NCI-H1436 treated with DMSO at 0.1 percent for 48 hours (cell line): Measurements from ENCODE around the gene ALOX12B.
"Not testable (repeated sequence)": the region's sequence is repeated elsewhere in the genome, so short reads cannot be mapped to it uniquely, and the experiment has no call there.

Source experiments
- DNase-seq: peaks from one replicate; lab custom pipeline; 2025; lab: John Stamatoyannopoulos, UW

The ALOX12B gene

DNA sequence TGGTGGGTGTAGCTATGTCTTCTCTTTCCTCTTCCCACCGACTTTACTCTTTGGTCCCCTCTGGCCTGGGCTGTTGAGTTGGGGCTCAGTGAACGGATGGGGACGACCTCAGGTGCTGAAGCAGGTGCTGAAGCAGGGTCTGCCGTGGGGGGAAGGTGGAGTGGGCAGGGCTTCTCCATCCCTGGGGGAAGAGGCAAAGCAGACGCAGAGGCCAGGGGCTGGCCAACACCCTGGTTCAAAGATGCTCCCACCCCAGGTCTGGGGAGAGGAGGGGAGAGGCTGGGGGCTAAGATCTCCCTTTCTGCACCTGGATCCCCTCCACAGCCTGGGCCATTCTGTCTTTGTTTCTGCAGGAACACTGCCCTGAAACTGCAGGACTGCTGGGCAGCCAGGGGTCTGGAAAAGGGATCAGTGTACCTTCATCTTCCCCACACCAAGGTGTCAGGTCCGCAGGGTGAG lies 22.9 kb downstream of the ALOX12B start:
- no peak for DNase-seq

DNA sequence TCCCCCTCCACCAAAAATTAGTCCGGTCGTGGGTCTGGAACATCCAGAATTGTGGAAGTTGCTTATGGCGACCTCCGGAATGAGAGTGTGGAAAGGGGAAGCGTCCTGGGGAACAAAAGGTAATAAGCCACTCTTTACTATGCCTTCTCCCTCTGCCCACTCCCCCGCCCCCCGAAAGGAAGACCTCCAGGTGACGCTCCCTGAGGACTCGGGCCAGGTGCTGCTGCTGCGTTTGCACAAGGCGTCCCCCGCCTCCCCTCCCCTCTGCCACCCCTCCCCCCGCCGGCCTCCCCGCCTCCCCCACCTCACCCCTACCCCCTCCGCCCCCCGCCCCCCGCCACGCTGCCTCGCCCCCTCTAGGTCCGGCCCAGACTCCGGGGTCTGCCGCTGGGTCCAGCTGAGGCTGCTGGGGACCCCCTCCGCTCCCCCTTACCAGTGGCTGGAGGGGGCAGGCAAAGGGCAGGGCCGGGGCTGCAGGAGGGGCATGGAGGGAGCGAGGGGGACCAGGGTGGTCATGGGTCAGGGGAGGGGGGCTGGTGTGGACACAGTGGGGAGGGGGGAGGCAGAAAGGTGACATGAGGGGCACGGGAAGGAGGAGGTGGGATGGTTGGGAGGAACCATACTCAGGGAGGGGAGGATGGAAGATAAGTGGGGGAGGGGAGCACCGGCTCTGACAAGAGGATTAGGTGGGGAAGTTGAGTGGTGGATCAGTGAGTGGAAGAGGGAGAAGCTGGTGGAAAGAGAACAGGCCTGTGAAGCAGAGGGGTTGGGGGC lies 23.6 kb downstream of the ALOX12B start:
- DNase-seq = no peak

DNA sequence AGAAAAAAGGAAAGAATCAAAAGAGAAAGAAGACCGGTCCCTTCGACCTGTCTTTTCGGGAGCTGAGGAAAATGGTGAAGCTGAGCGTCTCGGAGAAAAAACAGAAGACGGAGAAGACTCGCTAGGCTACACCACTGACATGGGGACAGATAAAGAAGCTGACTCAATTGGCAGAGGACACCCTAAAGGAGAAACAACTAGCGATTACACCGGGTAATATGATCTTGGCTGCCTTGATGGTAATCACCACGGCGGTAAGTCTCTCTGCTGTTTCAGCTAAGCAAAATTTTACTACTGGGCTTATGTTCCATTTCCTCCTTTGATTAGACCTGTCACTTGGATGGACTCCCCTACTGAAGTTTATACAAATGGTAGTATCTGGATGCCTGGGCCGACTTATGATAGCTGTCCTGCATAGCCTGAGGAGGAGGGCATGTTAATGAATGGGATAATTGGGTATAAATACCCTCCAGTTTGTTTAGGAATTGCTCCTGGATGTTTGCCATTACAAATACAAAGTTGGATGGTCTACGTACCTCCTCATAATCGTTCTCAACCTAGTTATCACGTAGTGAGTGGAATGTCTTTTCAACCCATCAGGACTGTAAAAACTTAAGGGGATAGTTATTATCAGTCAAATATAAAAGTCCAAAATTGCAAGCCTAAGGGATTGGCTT lies 24.6 kb downstream of the ALOX12B start:
- no peak for DNase-seq

DNA sequence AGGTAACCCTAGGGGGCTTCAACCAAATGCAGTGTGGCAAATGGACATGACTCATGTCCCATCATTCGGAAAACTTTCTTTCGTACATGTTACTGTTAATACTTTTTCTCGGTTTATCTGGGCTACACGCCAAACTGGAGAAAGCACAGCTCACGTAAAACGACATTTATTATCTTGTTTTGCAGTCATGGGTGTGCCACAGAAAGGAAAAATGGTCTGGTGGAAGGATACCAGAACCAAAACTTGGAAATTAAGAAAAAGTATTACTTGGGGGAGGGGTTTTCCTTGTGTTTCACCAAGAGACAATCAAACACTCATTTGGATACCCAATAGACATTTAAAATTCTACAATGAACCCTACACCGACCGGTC lies 25.1 kb downstream of the ALOX12B start:
- no peak for DNase-seq

DNA sequence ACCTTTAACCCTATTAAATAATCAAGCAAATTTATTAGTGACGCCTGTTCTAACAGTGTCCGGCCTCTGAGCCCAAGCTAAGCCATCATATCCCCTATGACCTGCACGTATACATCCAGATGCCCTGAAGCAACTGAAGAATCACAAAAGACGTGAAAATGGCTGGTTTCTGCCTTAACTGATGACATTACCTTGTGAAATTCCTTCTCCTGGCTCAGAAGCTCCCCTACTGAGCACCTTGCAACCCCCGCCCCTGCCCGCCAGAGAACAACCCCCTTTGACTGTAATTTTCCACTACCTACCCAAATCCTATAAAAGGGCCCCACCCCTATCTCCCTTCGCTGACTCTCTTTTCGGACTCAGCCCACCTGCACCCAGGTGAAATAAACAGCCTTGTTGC lies 25.7 kb downstream of the ALOX12B start:
- DNase-seq = not testable (repeated sequence)

DNA sequence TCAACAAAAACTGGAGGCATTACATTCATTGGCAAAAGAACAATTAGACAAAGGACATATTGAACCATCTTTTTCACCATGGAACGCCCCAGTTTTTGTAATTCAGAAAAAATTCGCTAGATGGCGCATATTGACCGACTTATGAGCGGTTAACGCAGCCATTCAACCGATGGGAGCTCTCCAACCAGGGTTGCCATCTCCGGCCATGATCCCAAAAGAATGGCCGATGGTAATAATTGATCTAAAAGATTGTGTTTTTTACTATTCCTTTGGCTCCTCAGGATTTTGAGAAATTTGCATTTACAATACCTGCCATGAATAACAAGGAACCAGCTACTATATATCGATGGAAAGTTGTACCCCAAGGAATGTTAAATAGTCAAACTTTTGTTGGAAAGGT lies 27.2 kb downstream of the ALOX12B start:
- DNase-seq = peak; percentile 53

DNA sequence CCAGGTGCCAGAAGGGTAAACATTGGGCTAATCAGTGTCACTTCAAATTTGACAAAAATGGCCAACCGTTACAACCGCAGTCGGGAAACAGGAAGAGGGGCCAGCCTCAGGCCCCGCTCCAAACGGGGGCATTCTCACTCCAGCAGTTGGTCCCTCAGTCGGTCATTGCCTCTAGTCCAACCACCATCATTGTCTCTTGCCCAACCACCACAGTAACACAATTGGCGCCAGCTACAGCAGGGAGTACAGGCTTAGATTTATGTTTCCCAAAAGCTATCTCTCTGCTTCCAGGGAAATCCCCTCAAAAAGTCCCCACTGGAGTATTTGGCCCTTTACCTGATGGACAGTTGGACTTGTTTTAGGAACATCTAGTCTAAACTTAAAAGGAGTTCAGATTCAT lies 28.4 kb downstream of the ALOX12B start:
- no peak for DNase-seq

DNA sequence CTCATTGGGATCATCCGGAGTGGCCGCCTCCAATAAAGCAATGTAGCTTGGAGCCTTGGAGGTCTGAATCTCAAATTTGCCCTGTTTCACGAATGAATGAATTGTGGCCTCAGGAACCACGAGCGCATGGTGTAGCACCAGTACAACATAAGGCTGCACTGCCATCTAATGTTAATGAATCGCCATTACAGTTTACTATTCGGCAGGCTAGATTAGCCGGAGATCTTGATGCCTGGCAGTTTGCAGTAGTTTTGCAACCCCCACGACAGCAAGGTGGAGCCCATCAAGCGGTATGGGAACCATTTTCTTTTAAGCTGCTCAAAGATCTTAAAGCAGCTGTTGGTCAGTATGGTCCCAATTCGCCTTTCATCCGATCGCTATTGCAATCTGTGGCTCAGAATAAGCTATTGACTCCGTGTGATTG lies 29.8 kb downstream of the ALOX12B start:
- DNase-seq = peak; percentile 71

DNA sequence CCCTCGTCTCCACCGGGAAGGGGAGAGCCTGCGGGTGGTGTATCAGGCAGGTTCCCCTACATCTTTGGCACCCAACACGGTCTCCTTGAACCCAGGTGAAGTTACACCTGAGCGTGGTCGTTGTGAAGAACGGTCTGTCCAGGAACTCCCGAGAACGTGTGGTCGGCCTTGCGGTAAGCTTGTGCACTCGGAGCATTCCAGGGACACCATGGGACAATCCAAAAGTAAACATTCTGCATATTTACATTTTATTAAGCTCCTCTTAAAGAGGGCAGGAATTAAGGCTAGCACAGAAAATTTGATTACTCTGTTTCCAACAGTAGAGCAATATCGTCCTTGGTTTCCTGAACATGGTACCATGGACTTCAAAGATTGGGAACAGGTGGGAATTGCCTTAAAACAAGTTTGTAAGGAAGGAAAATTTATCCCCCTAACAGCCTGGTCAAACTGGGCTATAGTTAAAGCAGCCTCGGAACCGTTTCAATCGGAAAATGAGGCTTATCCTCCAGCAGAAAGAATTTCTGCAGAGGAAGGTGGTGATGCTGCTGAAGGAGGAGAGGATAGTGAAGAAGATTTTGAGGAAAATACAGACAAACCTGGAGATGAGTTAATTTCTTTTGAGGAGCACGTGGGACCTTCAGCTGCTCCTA lies 30.4 kb downstream of the ALOX12B start:
- no peak for DNase-seq

DNA sequence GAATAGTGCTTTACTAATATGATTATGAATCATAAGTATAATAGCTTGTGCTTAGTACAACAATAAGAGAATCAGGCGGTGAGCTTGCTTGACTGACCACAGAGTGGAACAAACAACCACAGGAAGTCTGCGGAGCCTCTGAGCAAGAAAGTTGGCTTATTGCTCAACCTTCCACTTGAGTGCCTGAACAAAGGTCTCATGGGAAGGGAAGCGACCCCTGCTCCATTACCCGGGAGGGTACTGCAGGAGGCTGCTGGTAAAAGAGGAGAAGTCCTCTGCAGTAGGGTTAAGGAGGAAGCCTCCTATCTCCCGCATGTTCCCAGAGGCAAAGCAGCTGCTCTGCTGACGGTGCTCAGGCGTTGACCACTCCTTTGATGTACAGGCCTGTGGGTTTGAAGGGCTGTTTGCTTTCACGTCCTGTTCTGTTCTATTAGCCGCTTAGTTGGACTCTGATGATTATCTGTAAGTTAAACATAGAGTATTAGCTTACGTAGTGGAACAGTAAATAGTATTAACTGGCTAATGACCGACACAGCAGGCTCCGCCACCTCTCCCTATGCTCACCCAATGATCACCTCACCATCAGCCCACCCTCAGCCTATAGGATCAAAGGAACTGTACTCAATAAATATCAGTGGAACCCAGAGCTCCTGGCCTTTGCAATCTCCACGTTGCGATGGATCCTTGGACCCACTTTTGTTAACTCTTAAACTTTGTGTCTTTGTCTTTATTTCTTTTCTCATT lies 31.1 kb downstream of the ALOX12B start:
- DNase-seq = no peak

DNA sequence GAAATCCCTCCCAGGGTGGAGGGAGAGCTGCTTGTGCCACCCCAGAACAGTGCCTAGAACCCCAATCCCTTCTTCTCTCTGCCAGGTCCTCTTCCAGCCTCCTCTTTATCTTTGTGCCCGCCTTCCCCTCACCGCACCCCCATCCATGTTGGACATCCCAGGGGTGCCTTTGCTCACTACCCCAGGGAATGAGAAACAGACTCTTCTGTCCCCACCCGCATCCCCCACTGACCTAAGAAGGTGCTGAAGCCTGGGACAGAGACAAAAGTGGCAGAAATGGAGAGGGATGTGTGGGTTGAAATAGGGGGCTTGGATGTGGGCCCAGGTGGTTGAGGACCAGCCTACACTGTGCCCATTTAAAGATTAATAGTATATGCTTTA lies 31.7 kb downstream of the ALOX12B start:
- DNase-seq = no peak

DNA sequence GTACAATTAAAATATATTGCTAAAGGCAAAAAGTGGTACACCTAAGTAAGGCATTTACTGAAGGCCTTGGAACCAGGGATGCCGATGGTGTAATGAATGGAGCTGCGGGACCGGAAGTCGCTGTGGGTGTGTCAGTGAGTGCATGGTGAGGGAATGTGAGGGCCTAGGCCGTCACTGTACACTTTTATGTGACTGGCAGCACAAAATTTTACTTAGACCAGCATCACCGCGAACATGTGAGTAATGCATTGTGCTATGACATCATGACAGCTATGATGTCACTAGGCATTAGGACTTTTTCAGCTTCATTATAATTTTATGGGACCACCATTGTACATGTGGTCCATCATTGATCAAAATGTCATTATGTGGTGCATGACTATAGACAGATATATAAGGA lies 33.9 kb downstream of the ALOX12B start:
- DNase-seq = no peak

DNA sequence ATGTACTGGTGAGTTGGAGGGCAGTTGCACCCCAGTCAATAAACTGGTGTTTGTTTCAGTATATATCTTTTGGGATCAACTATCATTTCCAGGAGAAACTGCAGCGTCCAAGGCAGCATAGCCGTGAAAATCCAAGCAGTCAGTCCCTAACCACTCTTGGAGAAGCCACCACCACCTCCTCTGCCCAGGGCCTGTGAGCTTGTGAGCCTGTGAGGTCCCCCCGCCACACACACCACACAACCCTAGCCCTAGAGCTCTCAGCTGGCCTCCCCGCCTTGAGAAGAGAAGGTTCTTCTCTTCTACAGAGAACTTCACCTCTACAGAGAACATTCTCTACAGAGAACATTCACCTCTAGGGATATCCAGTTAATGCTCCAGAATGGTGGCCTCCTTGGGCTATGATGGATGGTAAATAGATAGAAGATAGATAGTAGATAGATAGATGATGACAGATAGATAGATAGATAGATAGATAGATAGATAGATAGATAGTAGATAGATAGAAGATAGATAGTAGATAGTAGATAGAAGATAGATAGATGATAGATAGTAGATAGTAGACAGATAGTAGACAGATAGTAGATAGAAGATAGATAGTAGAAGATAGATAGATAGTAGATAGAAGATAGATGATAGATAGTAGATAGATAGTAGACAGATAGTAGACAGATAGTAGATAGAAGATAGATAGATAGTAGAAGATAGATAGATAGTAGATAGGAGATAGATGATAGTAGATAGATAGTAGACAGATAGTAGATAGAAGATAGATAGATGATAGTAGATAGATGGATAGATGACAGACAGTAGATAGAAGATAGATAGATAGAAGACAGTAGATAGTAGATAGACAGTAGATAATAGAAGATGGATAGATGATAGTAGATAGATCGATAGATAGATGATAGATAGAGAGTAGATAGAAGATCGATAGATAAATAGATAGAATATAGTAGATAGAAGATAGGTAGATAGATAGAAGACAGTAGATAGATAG lies 35.0 kb downstream of the ALOX12B start:
- no peak for DNase-seq

DNA sequence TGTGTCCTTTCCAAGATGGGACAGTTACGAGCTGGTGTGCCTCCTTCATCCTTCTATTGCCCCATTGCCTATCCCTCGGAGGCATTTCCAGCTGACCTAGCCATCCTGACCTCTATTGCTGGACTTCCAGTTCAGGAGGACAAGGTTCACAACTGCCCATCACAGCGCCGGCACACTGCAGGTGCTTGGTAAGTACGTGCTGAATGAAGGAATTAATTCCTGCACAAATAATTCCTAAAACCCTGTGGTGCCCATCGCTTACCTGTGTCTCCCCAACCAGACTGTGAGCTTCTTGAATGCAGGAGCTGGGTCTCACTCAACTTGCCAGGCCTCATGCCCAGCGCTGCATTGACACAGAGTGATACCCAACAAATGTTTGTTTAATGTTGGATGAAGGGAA lies 35.7 kb downstream of the ALOX12B start:
- no peak for DNase-seq

DNA sequence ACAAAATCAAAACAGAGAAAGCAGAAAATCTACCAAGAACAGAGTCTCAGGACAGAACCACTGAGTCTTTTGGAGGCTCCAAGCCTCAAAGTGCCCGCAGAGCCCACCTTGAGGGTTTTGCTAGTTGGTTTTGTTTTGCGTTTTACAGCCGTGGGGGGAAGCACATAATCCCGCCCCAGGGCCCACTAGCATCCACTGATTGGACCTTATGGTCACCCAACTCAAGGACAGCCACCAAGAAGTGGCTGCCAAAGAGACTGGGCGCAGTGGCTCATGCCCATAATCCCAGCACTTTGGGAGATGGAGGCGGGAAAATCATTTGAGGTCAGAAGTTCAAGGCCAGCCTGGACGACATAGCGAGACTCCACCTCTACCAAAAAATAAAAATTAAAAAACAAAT lies 38.8 kb downstream of the ALOX12B start:
- DNase-seq = no peak

DNA sequence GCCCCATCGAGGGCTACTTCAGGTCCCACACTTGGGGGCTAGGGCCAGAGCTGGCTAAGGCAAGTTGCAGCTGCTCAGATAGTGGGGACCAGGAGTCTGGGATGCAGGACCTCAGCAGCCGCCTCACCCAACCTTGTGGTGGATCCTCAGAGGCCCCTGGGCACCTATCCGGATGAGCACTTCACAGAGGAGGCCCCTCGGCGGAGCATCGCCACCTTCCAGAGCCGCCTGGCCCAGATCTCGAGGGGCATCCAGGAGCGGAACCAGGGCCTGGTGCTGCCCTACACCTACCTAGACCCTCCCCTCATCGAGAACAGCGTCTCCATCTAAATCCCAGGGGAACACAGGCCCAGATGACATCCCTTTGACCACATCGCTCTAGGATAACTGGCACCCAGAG lies 39.3 kb downstream of the ALOX12B start:
- no peak for DNase-seq

DNA sequence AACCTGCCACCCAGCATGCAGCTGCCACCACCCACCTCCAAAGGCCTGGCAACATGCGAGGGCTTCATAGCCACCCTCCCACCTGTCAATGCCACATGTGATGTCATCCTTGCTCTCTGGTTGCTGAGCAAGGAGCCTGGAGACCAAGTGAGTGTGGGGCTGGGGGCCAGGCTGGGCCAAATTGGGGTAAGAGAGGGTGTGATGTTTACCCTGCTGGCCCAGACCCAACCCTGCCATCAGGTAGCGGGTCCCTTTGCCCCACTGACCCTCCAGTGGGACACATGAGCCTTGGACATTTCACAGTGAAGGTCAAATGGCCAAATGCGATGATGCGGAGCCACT lies 39.8 kb downstream of the ALOX12B start:
- no peak for DNase-seq

DNA sequence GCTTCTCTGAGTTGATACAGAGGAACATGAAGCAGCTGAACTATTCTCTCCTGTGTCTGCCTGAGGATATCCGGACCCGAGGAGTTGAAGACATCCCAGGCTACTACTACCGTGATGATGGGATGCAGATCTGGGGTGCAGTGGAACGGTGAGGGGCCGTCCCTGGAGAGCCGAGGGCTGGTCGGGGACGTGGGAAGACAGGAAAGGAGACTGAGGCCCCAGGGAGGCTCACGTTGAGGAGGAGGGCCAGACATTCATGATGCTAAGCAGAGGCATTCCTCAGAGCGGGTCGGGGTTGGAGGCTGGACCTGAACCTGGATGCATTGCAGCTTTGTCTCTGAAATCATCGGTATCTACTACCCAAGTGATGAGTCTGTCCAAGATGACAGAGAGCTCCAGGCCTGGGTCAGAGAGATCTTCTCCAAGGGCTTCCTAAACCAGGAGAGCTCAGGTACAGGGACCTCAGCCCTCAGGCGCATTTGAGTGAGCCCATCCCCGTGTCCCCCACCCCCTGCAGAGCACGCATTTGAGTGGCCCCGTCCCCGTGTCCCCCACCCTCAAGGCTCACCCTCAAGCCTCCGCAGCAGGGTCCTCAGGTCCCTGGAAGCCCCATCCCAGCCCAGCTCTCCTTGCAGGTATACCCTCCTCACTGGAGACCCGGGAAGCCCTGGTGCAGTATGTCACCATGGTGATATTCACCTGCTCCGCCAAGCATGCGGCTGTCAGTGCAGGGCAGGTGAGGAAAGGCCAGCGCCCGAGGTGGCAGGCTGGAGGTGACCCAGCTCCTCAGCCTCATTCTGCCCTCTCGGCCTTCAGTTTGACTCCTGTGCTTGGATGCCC lies 40.4 kb downstream of the ALOX12B start:
- DNase-seq = no peak

DNA sequence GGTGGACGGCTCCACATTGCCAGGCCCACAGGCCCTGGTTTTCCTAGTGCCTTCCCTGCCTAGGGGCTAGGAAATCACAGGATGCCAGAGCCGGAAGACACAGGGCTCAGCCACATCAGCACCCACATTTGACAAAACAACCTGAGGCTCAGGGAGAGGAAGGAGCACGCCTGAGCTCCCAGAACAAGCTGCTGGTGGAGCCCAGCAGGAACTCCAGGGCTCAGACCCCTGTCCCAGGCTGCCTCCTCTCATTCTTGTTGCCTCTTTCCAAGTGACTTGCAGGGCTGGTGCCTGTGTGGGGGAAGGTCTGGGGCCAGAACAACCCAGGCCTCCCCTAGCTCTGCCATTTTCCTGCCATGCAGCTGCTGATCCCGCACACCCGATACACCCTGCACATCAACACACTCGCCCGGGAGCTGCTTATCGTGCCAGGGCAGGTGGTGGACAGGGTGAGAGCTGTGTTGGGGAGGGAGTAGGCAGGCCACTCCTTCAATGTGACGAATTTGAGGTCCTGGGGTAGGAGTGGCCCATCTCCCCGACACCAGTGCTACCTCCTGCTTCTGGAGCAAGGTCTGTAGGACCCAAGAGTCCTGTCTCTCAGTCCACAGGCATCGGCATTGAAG lies 41.1 kb downstream of the ALOX12B start:
- no peak for DNase-seq
